Measurements from ENCODE around the gene CDK3. TPM values are rescaled to one million over a fixed set of nuclear protein-coding genes. Genes with fewer than 3 reads are reported as not detected.

Gene CDK3
- total RNA-seq, 1 experiment from 2014 or later = 4.3 TPM

GRCh38 chr17:76017481-76018339, 17.1 kb downstream of the CDK3 start:
- H3K27me3 ChIP-seq (ENCODE audit: control insufficient read depth, insufficient read depth, low read length) = no peaks in the 10 kb centered on the region
- no peaks in the 10 kb centered on the region for H3K36me3 ChIP-seq (replicated peaks; ENCODE audit: control insufficient read depth, insufficient read depth, low read length)
- peak; percentile 43 for DNase-seq
- no peak overlapping the region for H3K4me3 ChIP-seq (ENCODE audit: insufficient read depth, low read depth, low read length)

DNA sequence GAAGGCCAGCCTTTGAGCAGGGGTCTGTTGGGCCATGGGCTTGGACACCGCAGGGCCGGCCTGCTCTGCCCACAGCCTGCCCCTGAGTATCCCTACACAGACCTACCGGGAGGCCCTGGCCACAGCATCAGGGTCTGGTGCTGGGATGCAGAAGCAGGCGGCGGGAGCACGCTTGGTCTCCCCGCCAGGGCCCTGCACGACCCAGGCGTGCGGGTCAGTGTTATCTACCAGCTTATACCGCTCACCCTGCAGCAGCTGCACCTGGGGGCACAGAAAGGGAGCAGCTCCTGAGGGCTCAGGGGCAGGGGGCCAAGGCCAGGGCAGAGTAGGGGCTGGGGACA, 17.7 kb downstream of the CDK3 start:
- no peaks in the 10 kb centered on the region for H3K36me3 ChIP-seq (replicated peaks; ENCODE audit: control insufficient read depth, insufficient read depth, low read length)
- DNase-seq = peak; percentile 50
- no peaks in the 10 kb centered on the region for H3K27me3 ChIP-seq (ENCODE audit: control insufficient read depth, insufficient read depth, low read length)
- no peak overlapping the region for H3K4me3 ChIP-seq (ENCODE audit: insufficient read depth, low read depth, low read length)

DNA sequence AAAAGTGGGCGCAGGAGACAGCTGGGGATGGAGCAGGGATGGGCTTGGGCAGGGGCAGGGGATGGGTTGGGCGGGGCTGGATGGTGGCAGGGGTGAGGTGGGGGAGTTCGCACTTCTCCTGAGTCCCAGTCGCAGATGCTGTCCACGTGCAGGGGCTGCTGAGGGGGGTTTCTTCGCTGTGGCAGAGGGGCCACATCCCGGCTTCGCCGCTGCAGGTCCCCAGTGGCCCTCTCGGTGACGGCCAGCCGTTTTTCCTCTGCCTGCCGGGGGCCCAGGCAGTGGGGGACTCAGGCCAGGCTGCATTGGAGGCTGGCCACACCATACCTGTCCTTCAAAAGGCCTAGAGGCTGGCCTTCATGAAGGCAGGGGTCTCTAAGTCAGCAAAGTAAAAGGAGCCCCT, 18.1 kb downstream of the CDK3 start:
- peak; percentile 60 for DNase-seq
- H3K4me3 ChIP-seq (ENCODE audit: insufficient read depth, low read depth, low read length) = no peak overlapping the region
- H3K27me3 ChIP-seq (ENCODE audit: control insufficient read depth, insufficient read depth, low read length) = no peaks in the 10 kb centered on the region
- H3K36me3 ChIP-seq (replicated peaks; ENCODE audit: control insufficient read depth, insufficient read depth, low read length) = no peaks in the 10 kb centered on the region

DNA sequence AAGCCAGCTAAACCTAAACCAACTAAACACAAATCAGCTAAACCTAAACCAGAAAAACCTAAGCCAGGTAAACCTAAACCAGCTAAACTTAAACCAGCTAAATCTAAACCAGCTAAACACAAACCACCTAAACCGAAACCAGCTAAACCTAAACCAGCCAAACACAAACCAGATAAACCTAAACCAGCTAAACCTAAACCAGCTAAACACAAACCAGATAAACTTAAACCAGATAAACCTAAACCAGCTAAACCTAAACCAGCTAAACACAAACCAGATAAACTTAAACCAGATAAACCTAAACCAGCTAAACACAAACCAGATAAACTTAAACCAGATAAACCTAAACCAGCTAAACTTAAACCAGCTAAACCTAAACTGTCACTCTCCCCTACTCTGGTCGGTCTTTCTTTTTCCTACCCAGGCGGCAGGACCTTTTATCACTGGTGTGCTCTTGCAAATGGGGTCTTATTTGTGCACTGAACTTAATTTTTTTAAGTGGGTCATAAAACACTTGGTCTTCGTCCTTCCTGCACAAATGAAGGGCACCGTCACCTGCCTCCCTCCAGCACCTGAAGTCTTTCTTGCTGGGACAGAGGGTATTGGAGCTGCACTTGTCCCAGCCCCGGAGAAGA, 19.3 kb downstream of the CDK3 start:
- H3K36me3 ChIP-seq (replicated peaks; ENCODE audit: control insufficient read depth, insufficient read depth, low read length) = no peaks in the 10 kb centered on the region
- no peak overlapping the region for H3K4me3 ChIP-seq (ENCODE audit: insufficient read depth, low read depth, low read length)

GRCh38 chr17:76022285-76022684, 21.6 kb downstream of the CDK3 start:
- Histone ChIP-seq H3K36me3 (replicated peaks; ENCODE audit: control insufficient read depth, insufficient read depth, low read length) (no peaks in the 10 kb centered on the region), H3K4me3 (ENCODE audit: insufficient read depth, low read depth, low read length) (no peak overlapping the region), H3K27me3 (ENCODE audit: control insufficient read depth, insufficient read depth, low read length) (no peaks in the 10 kb centered on the region)
- peak; percentile 59 for DNase-seq

More for the DNA sequence above, 19.3 kb downstream of the CDK3 start:
- no peaks in the 10 kb centered on the region for H3K27me3 ChIP-seq (ENCODE audit: control insufficient read depth, insufficient read depth, low read length)
- DNase-seq = peak; percentile 33

DNA sequence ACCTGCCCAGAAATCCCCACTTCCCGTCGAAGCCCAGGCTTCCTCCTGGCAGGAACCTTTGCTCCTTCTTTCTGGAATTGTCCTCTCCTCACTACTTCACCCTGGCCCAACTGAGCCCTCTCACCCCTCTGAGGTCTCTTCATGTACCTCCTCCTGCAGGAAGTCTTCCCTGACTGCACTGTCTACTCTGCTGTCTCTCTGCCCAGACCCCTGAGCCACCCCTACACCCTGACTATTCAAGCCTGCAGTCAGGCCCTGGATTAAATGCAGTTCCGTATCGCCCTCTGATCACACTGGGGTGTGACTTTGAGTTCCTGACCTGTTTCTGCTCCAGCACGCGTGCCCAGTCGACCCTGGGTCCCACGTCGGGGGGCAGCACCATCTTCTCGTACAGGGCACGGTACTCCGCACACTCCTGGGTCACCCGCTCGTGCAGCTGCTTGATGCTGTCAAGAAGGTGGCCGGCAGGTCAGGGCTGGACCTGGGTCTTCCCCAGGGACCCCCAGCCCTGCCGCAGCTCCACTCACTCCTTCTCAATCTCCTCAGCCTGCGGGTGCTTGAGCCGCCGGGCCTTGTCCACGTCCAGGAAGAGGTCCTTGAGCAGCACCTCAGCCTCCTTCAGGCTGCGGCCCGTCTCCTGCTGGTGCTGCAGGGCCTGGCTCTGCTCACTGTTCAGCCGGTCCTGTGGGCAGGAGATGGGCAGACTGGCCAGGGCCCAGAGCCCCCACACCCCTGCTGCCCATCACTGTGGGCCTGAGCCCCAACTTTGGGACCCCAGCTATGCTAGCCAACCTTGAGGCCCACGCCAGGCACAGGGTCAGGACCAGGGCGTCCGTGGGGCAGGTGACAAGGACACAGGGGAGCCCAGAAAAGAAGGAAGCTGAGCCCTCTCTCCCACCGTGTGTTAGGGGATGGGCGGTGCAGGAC, 22.6 kb downstream of the CDK3 start:
- no peak overlapping the region for H3K4me3 ChIP-seq (ENCODE audit: insufficient read depth, low read depth, low read length)
- DNase-seq = no peak
- H3K36me3 ChIP-seq (replicated peaks; ENCODE audit: control insufficient read depth, insufficient read depth, low read length) = no peaks in the 10 kb centered on the region
- H3K27me3 ChIP-seq (ENCODE audit: control insufficient read depth, insufficient read depth, low read length) = no peaks in the 10 kb centered on the region

DNA sequence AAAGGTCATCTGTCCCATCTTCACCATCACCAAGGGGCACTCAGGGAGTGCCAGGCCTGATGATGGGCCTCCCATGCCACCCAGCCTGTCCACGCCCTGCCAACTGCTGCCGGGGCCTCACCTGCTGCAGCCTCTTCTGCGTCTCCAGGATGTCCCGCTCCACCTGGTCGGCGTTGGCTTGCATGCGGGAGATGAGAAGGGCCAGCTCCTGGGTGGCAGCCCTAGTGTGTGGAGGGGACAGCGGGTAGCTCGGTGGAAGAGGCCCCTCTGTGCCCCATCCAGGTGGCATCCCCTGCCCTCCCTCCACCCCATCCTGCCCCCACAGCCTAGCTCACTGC, 23.2 kb downstream of the CDK3 start:
- H3K36me3 ChIP-seq (replicated peaks; ENCODE audit: control insufficient read depth, insufficient read depth, low read length) = no peaks in the 10 kb centered on the region
- DNase-seq = no peak
- no peak overlapping the region for H3K4me3 ChIP-seq (ENCODE audit: insufficient read depth, low read depth, low read length)
- no peaks in the 10 kb centered on the region for H3K27me3 ChIP-seq (ENCODE audit: control insufficient read depth, insufficient read depth, low read length)

DNA sequence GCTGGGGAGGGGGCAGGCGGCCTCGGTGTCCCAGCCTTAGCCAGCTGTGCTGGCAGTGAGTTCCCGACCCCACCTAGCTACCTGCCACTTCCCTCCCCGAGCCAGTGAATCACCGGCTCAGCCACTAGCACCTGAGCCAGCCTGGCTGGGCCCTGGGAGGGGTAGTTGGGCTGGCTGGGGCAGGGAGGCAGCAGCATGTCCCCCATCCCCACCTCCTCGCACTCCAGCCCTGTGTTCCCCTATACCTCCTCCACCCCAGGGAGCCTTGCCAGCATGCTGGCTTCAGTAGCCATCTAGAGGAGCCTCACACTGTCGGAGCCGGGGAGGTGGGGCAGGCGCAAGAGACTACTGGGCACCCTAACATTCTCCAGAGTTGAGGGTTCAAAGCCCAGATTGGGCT, 23.7 kb downstream of the CDK3 start:
- H3K4me3 ChIP-seq (ENCODE audit: insufficient read depth, low read depth, low read length) = no peak overlapping the region
- DNase-seq = no peak
- no peaks in the 10 kb centered on the region for H3K36me3 ChIP-seq (replicated peaks; ENCODE audit: control insufficient read depth, insufficient read depth, low read length)
- no peaks in the 10 kb centered on the region for H3K27me3 ChIP-seq (ENCODE audit: control insufficient read depth, insufficient read depth, low read length)

GRCh38 chr17:76025294-76025693, 24.6 kb downstream of the CDK3 start:
- no peaks in the 10 kb centered on the region for H3K27me3 ChIP-seq (ENCODE audit: control insufficient read depth, insufficient read depth, low read length)
- H3K36me3 ChIP-seq (replicated peaks; ENCODE audit: control insufficient read depth, insufficient read depth, low read length) = no peaks in the 10 kb centered on the region
- H3K4me3 ChIP-seq (ENCODE audit: insufficient read depth, low read depth, low read length) = no peak overlapping the region
- no peak for DNase-seq

GRCh38 chr17:76026714-76027158, 26.1 kb downstream of the CDK3 start:
- H3K4me3 ChIP-seq (ENCODE audit: insufficient read depth, low read depth, low read length) = no peak overlapping the region
- DNase-seq = peak; percentile 36
- H3K36me3 ChIP-seq (replicated peaks; ENCODE audit: control insufficient read depth, insufficient read depth, low read length) = no peaks in the 10 kb centered on the region
- no peaks in the 10 kb centered on the region for H3K27me3 ChIP-seq (ENCODE audit: control insufficient read depth, insufficient read depth, low read length)

GRCh38 chr17:76027159-76027839, 26.6 kb downstream of the CDK3 start, which contains the start of gene EVPL:
Gene EVPL (minus strand): TSS chr17:76027306. CDS start chr17:76027198, 108 bp downstream.
- no peaks in the 10 kb centered on the region for H3K36me3 ChIP-seq (replicated peaks; ENCODE audit: control insufficient read depth, insufficient read depth, low read length)
- H3K27me3 ChIP-seq (ENCODE audit: control insufficient read depth, insufficient read depth, low read length) = no peaks in the 10 kb centered on the region
- H3K4me3 ChIP-seq (ENCODE audit: insufficient read depth, low read depth, low read length) = no peak within 1 kb of the TSS
- DNase-seq = peak; percentile 49

DNA sequence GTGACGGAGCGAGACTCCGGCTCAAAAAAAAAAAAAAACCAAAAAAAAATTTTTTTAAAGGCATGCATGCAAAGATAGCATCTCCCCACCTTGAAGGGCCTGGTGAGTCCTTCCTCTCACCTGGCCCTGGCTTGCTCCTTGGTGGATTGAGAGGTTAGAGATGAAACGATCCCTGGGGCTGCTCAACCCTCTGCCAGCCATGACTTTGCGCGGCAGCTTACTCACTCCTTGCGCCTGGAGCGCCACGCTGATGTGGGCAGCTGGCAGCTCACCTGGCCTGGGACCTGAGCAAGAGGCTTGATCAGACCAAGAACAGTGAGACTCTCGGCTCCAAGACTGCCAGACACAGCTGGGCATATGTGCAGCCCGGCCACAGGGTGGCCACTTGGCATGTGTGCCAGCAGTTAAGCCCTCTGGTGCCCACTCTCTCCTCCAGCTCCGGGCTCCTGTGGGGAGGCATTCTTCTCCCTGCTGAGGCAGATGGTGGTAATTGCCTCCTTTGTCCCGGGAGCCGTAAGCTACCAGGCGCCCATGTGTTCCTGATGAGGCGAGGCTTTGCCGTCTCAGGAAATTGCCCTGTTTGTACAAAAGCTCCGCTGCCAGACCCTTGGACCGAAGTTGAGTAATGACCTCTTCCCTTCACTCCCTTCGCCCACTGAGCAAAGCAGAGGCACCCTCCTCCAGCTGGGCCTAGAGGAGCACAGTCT, 31.6 kb downstream of the CDK3 start:
- DNase-seq = no peak
- Histone ChIP-seq H3K27me3 (ENCODE audit: control insufficient read depth, insufficient read depth, low read length) (no peaks in the 10 kb centered on the region), H3K36me3 (replicated peaks; ENCODE audit: control insufficient read depth, insufficient read depth, low read length) (no peaks in the 10 kb centered on the region), H3K4me3 (ENCODE audit: insufficient read depth, low read depth, low read length) (no peak overlapping the region)

DNA sequence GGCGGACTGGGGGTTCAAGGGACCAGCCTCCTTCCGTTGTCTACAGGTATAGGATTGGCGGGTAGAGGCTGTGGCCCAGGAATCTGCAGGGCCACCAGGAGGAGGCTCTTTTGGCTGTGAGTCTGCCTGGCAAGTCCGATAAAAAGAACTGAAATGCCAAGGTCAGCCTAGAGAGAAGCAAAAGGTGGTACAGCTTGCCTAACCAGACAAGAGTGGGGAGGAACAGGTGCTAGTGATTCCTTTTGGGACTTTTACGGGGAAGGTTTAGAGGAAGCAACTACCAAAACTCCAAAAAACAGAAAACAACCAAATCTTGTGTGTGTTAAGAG, 32.1 kb downstream of the CDK3 start:
- DNase-seq = no peak

DNA sequence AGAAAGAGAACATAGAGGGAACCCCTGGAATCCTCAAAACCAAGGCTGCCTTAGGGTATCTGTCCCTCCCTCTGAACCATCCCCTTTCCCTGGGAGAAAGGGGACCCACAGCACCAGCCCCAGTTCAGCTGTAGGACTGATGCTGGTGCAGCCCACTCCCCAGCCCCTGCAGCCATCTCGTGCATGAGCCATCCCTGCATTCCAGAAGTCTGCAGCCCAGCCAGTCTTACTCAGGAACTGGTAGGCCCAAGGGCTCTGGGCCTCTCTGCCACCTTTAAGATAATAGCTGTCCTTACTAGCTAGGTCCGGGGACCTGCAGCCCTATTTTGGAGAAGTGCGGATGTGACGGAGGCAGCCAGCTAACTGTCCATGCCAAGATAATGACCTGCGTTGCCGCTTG, 32.5 kb downstream of the CDK3 start:
- no peaks in the 10 kb centered on the region for H3K36me3 ChIP-seq (replicated peaks; ENCODE audit: control insufficient read depth, insufficient read depth, low read length)
- no peak overlapping the region for H3K4me3 ChIP-seq (ENCODE audit: insufficient read depth, low read depth, low read length)
- DNase-seq = no peak
- H3K27me3 ChIP-seq (ENCODE audit: control insufficient read depth, insufficient read depth, low read length) = no peaks in the 10 kb centered on the region

More for the DNA sequence above, 32.1 kb downstream of the CDK3 start:
- H3K36me3 ChIP-seq (replicated peaks; ENCODE audit: control insufficient read depth, insufficient read depth, low read length) = no peaks in the 10 kb centered on the region
- no peaks in the 10 kb centered on the region for H3K27me3 ChIP-seq (ENCODE audit: control insufficient read depth, insufficient read depth, low read length)
- H3K4me3 ChIP-seq (ENCODE audit: insufficient read depth, low read depth, low read length) = no peak overlapping the region

Data from H7 (cell line).